Stimulated activated CD8-positive, alpha-beta memory T cell treated with anti-CD3 and anti-CD28 coated beads, Interleukin-4, amount 100 ng/mL, for 1 hour (primary cell): ENCODE results near the gene HTR3C.

ENCODE experiments used
- DNase-seq, 2 donors: peaks; one replicate each; pipeline ENCODE4 v3.0.0-alpha.2; 2020; ENCODE audit warnings: low read depth in 2 of 2, low spot score in 1 of 2

HTR3C gene

DNA sequence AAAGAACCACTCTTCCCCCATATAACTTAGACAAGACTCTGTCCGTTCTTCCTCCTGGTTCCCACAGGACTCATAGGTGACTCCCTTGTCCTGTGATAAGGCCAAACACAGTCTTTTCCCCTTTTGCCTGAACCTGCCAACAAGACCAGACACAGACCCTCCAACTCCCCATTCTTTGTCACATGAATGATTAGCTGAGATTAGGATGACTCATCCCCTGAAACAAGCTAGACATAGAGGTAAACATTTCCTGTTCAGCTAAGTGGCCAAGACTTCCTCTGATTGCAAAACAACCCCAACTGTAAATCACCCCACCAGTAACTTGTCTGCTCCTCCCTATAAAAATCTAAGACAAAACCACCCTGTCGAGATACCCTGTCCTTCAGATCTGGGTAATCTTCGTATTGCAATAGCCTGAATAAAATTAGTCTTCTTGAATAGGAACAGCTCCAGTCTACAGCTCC is 32.6 kb downstream of the HTR3C start:
- no peak for DNase-seq

DNA sequence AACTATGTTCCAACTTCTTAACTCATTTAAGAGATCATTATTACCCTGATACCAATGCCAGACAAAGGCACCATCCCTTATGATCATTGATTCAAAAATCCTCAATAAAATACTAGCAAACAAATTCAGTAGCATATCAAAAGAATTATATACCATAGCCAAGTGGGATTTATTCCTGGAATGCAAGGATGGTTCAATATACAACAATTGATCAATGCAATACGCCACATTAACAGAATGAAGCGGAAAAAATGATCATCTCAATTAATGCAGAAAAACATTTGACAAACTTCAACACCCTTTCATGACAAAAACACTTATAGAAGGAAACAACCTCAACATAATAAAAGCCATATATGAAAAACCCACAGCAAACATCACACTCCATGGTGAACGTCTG is 39.4 kb downstream of the HTR3C start:
- DNase-seq = no peak

DNA sequence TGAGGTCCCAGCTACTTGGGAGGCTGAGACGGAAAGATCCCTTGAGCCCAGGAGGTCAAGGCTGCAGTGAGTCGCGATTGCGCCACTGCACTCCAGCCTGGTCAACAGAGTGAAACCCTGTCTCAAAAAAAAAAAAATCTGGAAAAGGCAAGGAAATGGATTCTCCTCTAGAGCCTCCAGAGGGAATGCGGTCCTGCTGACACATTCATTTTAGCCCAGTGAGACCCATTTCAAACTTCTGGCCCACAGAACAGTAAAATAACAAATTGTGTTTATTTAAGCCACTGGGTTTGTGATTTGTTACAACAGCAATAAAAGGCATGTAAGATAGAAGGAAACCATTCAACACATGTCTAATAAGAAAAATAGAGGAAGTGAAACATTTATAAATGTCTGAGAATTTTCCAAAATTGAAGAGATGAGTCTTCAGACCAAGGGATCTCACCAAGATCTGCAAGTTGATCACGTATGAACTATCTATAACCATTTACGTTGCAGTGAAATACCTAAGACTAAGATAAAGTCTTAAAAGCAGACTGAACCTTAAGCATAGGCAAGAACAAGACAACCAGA is 44.0 kb downstream of the HTR3C start, which contains the start of gene HTR3E:
Gene HTR3E (plus strand): TSS at position 254 of the 573 bp plus-strand sequence. CDS start 466 bp downstream, outside the sequence.
- DNase-seq = no peak

DNA sequence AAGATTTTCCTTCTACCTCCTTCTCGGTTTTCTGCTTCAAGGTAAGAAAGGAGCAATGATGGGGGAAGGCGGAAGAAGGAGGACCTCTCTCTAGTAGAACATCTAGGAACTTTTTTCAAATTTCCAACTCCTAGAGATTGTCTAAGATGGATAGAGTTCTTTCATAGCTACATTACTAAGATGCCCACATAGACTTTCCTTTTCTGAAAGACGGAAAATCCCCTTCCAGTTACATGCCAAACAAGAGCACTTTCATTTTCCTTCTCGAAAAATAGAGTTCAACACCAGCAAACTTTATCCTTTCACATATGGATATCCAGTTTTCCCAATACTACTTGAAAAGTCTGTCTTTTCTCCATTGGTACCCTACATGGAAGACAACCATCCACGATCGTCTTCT is 44.7 kb downstream of the HTR3C start:
- DNase-seq = no peak

DNA sequence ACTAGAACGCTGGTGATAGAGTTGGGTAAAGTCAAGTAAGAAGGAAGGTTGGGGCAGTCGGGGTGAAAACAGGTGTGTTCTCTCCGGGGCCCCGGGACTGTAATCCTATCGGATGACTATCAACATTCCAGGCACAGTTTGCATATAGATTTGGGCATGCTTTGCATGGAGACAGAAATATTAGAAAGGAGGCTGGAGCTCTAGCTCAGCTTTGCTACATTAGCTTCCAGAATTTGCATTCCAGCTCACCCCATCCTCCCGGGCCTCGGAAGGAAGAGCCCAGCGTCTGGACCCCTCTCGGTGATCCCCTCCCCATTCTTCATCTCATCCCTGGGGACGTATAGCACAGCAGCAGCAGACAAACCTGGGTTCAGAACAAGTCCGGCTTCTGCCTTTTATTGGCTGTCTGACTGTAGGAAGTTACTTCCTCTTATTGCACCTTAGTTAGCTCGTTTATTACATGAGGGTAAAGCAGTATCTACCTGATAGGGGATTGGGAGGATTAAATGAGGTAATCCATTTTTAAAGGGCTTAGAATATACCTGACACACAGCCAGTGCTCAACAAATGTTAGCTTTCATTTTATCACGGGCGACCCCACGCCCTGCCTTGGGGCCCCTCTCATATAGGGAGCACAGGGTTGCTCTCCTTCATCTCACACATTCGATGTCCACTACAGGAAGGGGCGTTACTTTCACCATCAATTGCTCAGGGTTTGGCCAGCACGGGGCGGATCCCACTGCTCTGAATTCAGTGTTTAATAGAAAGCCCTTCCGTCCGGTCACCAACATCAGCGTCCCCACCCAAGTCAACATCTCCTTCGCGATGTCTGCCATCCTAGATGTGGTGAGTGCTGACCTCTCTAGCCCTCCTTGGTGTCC is 47.2 kb downstream of the HTR3C start:
- no peak for DNase-seq
